Nucleus accumbens (tissue), 56 donors: ENCODE measurements around the gene AKAP8.
"Not testable (repeated sequence)": the region's sequence is repeated elsewhere in the genome, so short reads cannot be mapped to it uniquely, and the experiment has no call there.

Experiments
- DNase-seq, 56 donors: peaks; one replicate each; lab custom pipeline; 2025; lab: John Stamatoyannopoulos, UW

Gene AKAP8

DNA sequence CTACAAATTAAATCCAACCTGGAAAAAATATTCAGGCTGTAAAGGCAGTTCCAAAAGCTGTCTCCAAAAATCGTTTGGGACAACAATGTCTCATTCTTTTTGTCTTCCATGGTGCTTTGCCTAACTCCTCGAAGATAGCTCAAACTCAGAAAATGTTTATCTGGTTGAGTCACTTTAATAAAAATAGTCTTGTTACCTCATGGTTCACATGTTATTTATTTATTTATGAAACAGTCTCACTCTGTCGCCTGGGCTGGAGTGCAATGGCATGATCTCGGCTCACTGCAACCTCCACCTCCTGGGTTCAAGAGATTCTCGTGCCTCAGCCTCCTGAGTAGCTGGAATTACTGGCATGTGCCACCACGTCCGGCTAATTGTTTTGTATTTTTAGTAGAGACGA lies 42.4 kb downstream of the AKAP8 start:
- DNase-seq = no peak

DNA sequence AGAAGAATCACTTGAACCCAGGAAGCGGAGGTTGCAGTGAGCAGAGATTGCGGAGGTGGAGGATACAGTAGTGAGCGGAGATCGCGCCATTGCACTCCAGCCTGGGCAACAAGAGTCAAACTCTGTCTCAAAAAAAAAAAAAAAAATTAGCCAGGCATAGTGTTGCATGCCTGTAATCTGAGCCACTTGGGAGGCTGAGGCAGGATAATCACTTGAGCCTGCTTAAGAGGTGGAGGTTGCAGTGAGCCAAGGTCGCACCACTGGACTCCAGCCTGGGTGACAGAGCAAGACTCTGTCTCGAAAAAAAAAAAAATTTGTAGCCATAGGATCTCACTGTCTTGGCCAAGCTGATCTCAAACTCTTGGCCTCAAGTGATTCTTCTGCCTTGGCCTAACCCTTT lies 43.6 kb downstream of the AKAP8 start:
- DNase-seq = not testable (repeated sequence)

DNA sequence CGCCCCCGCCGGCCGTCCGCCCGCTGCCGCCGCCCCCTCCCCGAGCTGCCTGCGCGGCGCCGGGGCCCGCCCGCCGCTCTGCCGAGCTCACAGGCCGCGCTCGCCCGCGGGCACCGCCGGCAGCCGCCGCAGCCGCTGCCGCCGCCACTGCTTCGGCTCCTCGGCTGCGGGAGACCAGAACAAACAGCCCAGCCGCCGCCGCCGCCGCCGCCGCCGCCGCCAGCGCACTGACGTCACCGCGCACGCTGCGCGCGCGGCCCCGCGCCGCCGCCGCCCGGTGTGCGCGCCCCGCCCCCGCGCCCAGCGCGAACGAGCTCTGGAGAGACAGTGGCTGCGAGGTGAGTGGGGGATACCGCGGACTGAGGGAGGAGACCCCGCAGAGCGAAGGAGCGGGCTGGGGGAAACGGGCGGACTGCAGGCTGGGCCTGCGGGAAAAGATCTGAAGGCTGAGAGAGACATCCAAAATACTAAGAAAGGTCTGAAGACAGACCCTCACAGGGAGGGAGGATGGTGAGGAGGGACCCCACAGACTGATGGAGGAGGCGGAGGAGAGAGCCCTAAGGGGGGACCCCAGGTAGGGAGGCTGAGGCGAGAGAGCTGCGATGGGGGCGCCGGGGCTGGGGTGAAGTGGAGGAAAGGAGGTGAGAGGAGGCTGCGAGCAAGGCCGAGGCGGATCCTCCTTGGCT lies 47.1 kb downstream of the AKAP8 start, which contains the start of gene BRD4:
Gene BRD4, minus strand, starts transcription at position 229 of the 686 bp plus-strand sequence. CDS start 59,440 bp downstream, outside the sequence.
- DNase-seq = peak in 51 of 56 donors; percentile 6 to 81 (median 57)

DNA sequence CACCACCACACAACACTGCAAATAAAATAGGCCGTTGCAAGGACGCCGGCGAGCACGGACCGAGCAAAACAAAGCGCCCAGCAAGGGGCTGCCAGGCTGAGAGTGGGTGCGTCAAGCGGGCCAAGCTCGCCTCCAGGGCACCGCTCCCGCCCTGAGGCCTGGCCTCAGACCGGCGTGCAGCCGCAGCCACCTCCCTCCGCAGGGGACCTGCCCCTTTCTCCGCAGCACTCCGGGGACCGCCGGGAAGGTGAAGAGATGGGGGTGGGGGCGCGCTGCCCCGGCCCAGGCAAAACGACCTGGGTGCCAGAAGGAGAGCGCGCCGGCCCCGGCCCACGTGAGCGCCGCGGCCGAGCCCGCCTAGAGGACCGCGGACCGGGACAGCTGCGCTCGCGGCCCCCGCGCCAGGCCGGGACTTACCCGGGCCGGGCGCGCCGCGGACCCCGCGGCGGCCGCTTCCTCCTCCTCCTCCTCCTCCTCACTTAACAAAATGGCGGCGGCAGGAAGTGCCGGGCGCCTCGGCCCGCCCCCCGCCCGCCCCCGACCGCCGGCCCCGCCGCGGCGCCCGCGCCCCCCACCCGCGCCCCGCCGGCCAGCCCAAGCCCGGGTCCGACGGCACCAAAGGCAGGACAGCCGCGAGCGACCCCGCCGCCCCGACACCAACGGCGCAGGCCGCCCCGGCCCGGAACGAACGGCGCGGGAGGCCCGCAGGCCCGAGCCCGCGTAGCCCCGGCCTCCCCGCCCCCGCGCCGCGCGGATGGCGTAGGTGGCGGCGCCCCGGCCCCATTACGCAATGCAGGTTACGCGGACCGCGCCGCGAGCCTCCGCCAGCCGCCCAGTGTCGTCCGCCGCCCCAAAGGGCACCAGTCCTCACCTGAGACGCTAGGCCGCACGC lies 47.9 kb downstream of the AKAP8 start:
- DNase-seq = peak in 38 of 56 donors; percentile 7 to 78 (median 39)

DNA sequence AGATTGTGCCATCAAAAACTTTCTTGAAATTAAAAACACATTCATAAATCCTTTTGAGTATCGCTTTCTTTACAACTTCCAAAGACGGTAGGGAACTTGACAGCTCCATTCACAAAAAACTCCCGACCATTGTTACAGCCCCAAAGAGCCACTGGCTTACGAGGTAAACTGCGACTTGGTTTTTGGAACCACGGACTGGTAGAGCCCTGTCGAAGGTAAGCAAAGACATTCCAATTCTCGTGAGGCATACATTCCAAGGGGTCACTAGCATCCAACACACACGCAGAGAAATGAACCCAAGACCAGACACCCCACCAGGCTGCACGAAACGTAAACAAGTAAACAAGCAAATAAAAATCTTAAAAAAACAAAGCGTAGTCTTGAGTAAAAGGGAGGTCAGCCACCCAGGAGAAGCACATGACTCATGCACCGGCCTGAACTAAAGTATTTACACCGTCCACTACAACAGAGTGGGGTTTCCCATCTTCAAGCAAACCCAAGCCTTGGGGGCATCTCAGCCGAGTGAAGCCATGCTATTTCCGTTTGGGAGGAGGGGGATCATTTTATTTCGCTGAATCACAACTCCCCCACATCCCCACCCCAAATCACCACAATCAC lies 48.7 kb downstream of the AKAP8 start:
- peak in 2 of 56 donors; percentile 9 to 26 for DNase-seq

DNA sequence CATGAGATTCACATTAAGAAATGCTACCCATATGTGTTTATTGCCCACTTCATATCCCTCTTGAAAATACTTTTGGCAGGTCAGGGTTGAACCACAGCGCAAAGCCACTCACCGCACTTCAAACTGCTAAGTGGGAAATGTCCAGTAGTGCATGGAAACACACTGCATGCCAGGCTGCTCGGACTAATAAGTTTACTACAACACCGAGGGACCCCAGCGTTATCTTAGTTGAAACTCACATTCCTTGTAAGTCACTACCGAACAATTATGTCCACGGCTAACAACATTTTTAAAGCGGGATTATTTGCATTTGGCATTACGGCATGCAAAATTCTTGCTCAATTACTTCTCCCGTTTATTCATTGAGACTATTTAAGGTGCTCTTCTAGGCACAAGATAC lies 51.3 kb downstream of the AKAP8 start:
- no peak for DNase-seq

DNA sequence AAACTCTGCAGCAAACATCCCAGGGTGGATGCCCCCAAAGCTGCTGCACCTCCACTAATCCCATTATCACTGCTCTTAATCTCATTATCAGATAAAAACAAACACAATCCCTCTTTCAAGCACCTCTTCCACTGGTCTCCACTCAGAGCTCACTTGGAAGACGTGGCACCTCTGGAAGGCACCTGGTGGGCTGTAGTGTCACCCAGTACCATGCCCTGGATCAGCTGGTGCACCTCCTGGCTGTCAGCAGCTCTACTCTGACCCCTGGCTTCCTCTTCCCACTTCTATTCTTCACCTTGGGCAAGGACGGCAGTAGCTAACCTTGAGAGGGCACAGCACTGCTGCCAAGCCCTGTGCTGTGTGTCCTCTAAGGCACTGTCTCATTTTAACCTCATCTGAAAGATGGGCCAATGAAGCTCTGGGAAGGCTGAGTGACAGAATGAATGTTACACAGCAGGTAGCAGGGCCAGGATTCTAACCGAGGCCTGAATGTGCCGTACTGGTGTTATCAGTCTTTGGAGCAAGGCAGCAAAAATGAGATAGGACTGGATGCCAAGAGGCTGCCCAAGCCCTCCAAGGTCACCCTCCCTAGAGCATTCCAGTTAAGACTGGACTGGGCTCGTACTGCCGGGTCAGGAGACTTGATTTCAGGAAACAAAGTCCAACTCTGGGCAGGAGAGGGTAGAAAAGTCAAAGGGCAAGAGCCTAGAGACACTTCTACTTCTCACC lies 54.6 kb downstream of the AKAP8 start:
- no peak for DNase-seq

DNA sequence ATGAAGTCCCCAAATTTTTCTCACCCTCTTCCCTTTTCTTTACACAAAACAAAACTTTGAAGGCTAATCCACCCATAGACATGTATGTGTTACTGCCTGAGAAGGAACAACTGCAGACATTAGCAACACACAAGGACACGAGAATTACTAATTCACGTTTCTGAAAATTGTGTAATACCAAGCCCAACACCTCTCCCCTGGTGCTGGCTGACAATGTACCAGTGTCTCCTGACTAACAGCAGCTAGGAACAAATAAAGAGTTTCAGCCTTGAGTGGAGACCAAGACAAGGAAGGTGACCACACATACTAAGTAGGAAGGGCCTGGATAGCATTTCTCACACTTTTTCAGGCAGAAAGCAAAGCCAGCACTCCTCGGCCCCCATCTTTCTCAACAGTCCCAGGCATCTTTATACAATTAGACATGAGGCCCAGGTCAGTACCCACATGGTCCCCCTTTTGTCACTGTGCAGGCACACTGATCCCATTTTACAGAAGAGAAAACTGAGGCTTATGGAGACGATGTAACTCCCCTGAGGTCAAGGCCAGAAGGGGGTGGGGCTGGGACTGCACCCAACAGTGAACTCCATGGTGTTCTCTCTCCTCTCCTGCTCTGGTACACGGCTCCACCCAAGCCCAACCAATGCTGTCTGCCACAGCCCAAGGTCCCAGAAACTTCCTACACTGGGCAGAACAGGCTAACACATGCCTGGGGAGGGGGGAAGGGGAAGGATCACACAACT lies 55.9 kb downstream of the AKAP8 start:
- DNase-seq = peak in 2 of 56 donors; percentile 2 to 8

DNA sequence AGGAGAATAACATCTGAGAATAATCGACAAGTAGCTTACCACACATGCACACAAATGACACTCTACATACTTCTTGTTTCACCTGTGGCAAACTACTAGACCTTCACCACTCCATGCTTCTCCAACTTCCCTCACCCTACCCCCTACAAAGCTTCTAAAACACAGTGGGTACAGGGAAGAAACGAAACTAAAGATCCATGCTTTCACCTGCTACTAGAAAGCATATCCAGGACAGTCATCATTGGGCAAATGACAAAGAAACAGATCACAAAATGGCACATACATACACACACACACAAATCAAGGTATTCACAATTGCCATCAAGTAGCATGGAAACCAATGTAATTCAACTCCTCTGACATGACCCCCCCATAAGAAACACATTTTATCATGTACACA lies 57.8 kb downstream of the AKAP8 start:
- no peak for DNase-seq

DNA sequence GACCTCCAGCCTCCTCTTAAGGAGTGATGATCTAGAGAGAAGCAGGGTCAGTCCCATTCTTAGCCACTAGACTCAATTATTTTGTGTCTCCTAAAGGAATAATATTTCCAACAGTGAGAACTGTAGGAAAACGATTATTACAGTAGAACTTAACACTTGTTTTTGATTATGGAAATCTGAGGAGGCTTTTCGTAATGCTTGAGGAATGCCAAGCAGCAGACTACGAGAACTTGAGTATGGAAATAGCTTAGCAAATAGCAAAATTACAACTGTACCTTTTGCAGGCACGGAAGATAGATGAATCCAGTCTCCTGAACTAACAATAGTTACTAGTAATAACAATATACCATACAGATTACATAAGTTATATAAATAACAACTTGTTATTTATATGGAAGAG lies 59.5 kb downstream of the AKAP8 start:
- no peak for DNase-seq

DNA sequence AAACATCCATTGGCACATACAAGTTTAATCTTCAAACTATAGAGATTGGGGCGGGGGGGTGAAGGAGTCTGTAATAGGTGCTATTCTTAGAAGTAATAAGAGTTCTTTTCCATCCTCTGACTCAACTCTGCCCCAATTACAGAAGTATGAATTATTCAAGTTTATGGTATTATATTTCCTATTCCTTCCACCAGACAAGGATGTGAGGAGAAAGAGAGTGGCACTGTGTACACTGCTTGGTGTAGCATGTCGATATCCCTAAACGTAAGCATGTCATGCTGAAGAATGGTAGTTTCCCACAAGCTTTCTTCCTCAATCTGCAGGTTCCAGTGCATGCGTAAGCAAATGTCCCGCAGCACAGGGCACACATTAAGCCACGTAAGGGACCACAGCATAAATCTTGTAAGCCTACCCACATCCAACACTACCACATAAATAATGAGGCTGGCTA lies 61.3 kb downstream of the AKAP8 start:
- DNase-seq = no peak

DNA sequence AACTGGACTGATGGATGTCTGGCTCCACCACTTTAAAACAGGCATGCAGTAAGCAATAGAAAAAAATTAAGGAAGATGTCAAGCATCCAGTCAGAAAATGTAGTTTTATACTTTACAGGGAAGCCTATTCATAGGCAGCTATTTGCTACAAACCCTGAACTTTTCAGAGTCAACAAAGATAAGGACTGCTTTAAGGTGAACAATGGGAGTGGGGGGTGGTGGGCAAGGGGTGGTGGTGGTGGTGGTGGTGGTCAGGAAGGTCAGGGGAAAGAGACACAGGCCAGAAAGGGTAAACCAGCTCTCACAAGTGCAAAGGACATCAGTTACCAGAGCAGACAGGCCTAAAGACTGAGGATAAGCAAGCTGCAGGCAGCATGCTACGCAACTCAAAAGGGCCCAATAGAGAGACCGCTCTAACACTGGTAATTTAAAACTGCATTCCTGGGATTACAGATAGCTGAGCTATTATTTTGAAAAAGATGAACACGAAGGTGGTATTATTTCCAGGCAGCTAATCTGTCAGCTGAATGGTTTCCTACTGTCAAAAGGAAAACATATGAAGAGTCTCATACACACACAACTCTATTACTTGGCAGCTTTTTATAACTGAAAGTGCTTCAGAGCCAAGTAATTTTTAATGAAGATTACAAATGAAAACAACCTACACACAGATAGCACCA lies 62.1 kb downstream of the AKAP8 start:
- DNase-seq = no peak

DNA sequence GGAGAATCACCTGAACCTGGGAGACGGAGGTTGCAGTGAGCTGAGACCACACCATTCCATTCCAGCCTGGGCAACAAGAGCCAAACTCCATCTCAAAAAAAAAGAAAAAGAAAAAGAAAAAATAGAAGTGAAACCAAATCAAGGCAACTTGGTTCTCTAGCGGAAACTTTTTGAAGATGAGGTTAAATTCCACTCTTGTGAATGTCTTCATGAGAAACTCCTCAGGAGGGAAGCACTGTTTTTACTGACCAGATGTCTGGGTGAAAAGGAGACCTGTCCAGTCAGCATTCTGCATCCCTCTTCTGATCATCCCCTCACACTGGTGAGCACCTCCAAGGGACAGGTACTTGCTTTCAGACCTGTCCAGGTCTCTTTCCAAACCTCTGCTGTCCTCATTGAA lies 63.1 kb downstream of the AKAP8 start:
- no peak for DNase-seq

DNA sequence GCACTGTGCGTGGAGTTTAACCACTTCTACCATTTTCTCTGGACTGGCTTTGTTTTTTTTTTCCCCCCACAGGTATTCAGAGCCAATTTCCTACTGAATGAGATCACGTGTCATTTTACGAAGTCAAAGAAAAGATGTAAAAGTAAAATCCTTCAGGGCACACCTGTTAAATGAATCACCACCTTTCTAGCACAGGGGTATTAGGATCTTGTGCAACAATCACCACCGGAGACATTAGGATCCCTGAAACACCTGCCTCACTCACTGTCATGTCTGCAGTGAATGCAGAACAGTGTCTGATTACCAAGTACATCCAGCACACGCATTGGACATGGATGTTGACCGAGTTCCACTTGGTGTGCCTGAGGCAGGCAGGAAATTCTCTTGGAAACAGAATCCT lies 64.5 kb downstream of the AKAP8 start:
- no peak for DNase-seq

DNA sequence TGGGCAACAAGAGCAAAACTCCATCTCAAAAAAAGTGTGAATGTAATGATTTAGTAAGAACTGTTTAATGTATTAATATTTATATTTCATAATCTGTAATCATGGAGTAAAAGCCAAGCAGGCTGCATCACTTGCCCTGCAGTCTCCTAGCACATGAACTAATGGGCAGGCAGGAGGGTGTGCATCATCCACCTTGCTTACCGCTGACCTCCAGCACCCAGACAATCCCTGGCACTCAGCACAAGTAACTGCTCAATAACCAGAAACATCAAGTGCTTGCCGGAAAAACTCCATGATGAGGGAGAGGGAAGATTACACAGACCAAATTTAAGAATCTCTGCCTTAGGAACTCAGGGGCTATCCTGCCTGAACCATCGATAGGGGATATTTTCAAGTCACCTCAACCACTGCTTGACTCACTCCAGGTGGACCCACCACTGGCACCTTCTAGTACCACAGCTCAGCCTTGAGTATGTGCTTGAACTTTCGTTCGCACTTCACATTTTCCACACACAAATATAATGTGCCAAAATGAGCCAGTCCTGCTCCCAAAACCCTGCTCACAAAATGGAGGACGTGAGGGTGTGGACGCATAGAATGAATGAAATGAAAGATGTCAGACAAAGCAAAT lies 65.8 kb downstream of the AKAP8 start:
- no peak for DNase-seq

DNA sequence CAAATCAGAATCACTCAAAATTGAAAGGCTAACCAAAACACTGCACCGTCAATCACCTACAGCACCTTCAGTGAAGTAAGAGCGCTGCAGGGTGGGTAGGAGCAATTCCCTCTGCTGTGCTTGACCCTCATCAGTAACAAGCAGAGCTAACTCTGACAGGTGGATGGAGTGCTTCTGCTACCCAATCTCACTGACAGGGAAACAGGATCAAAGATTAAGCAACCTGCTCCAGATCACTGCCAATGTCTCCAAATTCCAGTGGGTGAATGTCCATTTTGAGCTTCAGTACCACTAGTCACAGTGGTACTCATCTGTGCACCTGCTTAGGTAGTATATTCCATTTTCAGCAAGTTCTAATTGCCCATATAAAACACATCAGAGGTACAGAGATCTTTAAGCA lies 72.4 kb downstream of the AKAP8 start:
- no peak for DNase-seq

DNA sequence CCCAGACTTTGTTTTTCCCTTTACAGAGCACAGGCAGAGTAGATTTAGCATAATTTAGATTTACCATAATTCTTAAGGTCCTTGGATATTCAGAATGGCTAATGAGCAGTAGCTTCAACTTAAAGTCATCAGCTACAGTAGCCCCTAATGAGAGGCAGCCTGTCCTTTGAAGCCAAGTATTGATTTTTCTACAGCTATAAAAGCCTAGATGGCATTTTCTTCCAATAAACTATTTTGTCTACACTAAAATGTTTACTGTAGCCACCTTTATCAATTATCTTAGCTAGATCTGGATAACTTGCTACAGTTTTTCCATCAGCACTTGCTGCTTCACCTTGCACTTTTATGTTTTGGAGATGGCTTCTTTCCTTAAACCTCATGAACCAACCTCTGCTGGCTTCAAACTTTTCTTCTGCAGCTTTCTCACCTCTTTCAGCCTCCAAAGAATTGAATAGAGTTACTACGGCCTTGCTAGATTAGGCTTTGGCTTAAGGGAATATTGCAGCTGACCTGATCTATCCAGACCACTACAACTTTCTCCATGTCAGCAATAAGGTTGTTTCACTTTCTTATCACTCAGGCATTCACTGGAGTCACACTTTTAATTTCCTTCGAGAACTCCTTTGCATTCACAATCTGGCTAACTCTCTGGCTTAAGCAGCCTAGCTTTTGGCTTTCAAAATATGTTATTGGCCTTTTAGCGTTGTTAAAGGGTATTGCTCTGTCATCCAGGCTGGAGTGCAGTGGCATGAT lies 73.8 kb downstream of the AKAP8 start:
- DNase-seq = no peak

DNA sequence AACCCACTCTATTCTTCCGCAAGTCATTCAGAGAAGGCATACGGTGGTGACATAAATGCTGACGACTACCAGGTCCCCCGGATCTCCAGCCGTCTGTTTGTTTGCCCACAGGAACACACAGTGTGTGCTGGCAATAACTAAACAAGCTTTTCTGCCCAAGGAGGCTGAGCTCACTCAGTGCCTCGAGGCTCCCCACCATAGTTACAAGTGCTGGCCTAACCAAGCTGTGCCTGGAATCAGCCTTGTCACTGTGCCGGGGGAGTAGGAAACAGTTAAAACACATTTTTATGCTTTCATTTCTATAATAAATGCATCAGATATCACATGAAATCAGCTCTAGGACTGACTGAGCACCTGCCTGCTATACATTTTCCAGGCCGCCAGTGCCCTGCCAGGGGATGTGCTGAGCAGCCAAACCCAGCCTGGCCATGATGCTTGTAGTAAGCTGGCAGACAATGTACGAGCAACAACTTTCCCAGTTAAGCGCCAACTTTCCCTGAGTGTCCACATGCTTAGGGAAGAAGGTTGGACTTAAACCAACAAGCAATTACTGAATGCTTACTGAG lies 75.4 kb downstream of the AKAP8 start:
- peak in 4 of 56 donors; percentile 7 to 40 (median 16) for DNase-seq
